Iris pigment epithelial cell (primary cell): ENCODE results near the gene KCNQ1.

Experiments
- DNase-seq: peaks from one replicate; pipeline ENCODE4 v3.0.0-alpha.2; 2011; ENCODE audit warnings: low read depth

The KCNQ1 gene

GRCh38 chr11:2766166-2766565 lies 321.4 kb downstream of the KCNQ1 start:
- DNase-seq = no peak

GRCh38 chr11:2767071-2767470 lies 322.3 kb downstream of the KCNQ1 start:
- DNase-seq = no peak

- DNase-seq = no peak
Measured at GRCh38 chr11:2767801-2768200, 323.0 kb downstream of the KCNQ1 start.

DNA sequence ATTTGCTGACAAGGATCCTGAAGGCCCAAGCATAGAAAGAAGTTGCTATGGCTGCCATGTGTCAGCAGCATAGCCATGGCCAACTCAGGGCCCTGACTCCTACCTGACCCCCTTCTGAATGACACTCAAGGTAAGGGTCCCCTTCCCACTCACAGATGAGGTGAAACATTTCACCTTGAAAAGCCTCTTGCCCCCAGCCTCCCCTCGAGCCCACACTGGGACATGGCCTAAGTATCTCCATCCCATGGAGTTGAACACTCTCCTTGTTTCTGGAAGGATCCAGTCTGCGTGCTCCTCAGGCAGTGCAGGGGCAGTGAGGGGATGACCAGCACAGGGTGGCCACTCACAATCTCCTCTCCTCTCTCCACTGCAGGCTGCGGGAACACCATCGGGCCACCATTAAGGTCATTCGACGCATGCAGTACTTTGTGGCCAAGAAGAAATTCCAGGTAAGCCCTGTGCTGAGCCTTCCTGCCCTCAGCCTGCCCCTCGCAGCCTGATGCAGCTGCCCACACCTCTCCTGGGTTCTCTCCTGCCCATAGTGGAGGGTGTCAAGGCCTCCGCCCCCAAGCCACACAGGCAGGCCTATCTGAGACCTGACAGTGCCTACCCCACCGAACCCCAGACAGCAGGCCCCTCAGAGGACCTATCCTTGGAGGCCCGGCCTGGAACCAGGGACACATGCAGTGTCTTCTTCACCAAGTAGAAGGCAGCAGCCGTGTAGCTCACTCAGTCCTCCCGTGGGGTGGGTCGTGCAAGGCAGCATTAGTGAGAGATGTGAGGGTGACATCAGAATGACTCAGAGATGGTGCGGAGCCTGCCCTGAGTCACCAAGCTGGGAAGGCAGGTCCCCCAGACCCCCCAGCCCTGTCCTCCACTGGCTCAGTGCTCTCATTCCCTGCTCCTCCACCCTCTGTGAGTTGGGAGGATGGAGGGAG lies 323.9 kb downstream of the KCNQ1 start:
- DNase-seq = peak; percentile 73

DNA sequence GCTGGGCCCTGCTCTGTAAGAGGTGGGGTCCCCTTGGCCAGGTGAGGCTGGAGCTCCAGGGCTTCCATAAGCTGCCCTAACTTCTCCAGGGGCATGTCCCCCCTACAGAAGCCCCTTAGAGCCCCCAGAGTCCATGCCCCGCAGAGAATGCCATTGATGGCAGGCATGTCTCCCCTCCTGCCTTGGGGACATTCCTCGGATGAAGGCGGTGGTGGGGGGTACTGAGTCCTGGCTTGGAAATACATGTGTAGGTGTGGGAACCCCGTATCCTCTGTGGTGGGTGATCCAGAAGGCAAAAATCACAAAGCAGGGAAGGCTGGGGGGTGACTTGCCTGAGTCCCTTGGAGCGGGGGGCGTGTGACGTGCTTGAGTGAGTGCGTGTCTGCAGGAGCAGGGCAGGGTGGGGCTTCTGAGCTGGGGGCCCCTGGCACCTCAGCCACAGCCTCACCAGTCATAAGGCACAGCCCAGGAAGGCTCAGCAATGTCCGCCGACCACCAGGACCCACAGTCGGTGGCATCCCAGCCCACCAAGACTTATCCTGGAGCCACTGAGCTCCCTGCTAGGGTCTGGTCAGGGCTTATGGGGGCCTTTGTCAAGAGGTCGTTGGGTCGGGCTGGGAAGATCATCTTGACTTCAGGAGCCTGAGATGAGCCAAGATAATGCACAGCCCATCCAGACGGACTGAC lies 324.7 kb downstream of the KCNQ1 start:
- no peak for DNase-seq

GRCh38 chr11:2770096-2770751 lies 325.4 kb downstream of the KCNQ1 start:
- no peak for DNase-seq

- no peak for DNase-seq
Measured at GRCh38 chr11:2770761-2771301, 326.0 kb downstream of the KCNQ1 start.

GRCh38 chr11:2771758-2772466 lies 327.1 kb downstream of the KCNQ1 start:
- DNase-seq = no peak

- peak; percentile 49 for DNase-seq
Measured at GRCh38 chr11:2772544-2773031, 327.8 kb downstream of the KCNQ1 start.

DNA sequence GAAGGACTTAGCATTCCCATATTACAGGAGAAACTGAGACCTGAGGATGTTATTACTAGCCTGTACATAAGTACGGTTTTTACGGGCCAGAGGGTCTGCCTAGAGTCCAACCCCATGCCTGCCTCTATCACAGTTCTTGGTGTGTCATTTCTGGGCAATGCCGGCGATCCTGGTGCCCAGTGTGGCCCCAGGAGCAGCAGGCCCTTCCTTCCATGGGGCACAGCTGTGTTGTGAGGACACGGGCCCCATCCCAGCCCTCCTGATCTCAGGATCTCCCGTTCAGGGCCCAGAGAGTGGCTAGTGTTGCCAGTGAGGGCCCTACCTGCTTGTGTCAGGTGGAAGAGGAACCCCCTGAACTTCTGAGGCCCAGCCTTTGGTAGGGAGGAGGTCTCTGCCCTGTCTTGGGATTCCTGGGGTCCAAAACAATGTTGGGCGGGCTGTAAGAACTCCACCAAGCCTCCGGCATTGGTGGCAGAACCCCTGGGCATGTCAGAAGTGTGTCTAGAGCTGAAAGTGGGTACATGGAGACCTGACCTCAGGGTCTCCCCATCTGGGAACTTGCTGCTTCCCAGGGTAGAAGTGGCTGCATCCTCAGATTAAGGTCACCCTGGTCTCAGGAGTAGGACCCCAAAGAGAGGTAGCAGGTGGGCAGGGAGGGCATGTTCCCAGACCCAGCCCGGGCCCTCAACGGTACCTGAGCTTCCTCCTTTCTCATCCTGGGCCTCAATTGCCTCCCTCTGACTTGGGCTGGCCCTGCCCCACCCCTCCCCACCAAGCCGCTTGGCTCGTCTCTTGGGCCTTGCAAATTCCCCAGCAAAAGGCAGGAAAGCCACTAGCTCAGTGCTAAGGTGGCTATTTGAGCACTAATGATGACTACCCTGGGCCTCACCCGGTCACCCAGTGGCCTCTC lies 329.6 kb downstream of the KCNQ1 start:
- no peak for DNase-seq

GRCh38 chr11:2775083-2775625 lies 330.3 kb downstream of the KCNQ1 start:
- DNase-seq = no peak

DNA sequence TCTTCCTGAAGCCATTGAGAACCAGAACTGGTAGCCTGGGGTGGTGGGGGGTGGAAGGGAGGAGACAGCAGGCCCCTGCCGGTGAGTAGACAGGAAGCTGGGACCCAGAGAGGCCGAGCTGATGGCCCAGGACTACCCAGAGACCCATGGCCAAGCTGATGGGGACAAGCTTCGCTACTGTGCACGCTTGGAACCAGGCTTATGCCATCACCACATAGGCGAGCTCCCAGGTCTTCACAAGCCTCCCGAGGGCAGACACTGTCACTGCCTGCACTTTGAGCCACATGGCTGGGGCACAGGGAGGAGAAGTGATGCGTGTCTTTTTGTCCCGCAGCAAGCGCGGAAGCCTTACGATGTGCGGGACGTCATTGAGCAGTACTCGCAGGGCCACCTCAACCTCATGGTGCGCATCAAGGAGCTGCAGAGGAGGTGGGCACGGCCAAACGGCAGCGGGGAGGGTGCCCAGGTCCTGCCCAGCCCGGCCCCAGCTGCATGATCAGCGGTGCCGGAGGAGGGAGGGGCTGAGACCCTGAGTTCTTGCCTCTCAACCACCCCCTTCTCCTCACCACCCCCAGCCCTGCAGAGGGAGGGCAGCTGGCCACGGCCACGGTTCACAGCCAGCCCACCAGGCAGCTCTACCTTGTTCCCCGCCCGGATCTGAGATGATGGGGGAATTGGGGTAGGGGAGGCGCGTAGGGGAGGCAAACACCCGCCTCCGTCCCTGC lies 331.0 kb downstream of the KCNQ1 start:
- DNase-seq = no peak

DNA sequence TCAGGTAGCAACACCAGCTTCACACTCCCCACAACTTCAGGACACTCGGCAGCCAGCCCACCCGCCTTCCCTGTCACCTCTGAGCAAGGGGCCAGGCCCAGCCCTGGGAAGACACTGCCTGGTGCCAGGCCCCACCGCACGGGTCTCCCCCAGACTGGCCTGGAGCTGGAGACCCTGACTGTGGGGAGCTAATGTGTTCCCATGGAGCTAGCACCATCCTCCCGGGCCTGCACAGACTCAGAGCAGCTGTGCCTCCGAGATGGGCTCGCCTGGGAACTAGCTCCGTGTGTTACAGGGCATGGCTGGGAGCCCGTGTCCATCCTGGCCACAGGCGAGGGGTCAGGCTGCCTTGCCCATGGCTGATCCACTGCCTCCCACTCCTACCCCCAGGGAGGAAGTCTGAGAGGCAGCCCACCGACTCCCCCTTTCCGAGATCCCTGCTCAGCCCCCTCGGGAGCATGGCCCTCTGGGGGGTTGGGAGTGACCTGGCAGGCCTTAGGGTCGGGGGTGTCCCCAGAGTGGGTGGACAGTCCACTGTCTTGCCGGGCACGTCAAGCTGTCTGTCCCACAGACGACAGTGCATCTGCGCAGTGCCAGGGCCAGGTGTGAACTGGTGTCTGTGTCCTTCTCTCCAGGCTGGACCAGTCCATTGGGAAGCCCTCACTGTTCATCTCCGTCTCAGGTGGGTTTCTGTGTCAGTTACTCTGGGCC lies 331.7 kb downstream of the KCNQ1 start:
- no peak for DNase-seq

- DNase-seq = no peak
Measured at GRCh38 chr11:2777386-2777785, 332.6 kb downstream of the KCNQ1 start.

DNA sequence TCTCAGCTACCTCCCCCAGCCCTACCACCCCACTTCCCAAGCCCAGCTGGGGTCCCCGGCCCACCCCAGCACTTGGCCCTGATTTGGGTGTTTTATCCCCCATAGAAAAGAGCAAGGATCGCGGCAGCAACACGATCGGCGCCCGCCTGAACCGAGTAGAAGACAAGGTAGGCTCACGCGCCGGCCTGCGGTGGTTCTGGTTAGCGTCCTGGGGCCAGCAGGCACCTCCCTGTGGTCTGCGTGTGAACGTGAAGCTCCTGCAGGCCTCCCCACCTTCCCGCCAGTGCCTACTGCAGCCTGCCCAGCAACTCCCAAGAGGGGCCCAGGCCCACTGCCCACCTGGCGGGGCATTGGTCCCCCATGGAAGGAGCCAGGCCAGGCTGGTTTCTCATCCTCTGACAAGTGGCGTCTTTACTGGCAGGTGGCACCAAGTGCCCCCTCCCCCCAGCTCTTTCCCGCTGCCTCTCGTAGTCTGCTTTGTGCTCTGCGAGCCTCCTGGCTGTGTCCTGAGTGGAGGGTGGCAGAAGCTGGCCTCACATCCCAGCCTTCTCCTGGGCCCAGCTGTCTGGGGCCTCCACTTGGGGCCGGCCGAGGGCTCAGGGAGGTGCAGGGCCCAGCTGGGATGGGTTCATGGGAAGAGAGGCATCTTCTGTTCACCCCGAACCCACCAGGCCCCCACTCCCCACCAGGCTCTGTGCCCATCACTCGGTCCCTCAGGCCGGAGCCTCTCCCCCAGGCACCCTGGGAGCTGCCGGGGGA lies 333.2 kb downstream of the KCNQ1 start:
- DNase-seq = no peak

DNA sequence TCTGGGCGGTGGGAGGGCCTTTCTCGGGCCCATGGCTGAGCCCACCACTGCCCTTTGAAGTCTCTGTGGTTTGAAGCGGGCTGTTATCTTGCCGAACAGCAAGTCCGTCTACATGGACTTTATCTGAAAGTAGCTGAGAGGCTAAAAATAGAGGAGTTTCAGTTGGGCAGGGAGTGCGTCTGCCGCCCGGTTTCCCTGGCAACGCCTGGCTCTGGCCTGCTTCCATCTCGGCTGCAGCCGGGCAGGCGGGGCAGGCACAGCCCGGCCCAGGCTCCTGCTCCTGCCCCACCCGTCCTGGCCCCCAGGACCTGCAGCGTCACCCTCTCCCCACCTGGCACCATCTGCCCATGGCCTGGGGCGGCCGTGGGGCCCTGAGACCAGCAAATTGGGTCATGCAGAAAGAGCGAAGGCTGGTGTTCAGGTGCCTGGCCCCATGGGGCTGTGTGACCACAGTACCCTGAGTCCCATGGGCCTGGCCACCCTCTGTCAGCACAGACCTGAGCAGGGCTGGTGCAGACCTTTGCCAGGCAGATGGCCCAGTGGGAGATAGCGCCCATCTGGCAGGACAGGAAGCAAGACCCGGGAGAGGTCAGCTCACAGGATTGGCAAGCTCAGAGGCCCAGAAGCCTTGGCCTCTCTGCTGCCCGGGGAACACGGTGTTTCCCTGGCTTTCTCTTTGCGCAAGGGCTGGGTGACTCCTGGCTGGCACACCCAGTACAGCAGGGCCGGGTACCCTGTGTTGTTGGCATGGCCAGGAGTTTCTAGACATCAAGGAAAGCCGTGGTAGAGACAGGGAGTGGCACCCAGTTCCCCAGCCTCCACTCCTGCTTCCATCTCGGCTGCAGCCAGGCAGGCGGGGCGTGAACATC lies 334.1 kb downstream of the KCNQ1 start:
- DNase-seq = peak; percentile 19

GRCh38 chr11:2779499-2779980 lies 334.7 kb downstream of the KCNQ1 start:
- no peak for DNase-seq
